ENCODE results near the gene ZNF407. TPM values are rescaled to one million over a fixed set of nuclear protein-coding genes. Genes with fewer than 3 reads are reported as not detected.

The ZNF407 gene
- total RNA-seq, 1 donor from 2014 or later: 18.3 TPM

- Mint-ChIP-seq H3K4me1 (ENCODE audit: low read depth) (peaks cover 3% of the 10 kb centered on the region), H3K9me3 (no peaks in the 10 kb centered on the region), H3K4me3 (ENCODE audit: low read depth) (no peak overlapping the region), H3K27ac (no peak overlapping the region), H3K36me3 (ENCODE audit: low read depth) (peaks cover 2% of the 10 kb centered on the region), H3K27me3 (ENCODE audit: low read depth) (no peaks in the 10 kb centered on the region)
- intact Hi-C loops (cut with micrococcal nuclease): no loop called here
- DNase-seq (ENCODE audit: low spot score): no peak
These were observed 230.5 kb downstream of the ZNF407 start for GRCh38 chr18:74828200-74828599.

- H3K27ac Mint-ChIP-seq: no peak overlapping the region
- no peak overlapping the region for H3K4me3 Mint-ChIP-seq (ENCODE audit: low read depth)
These were observed 234.0 kb downstream of the ZNF407 start for GRCh38 chr18:74831571-74832250.

GRCh38 chr18:74832381-74832780 is 234.7 kb downstream of the ZNF407 start:
- Mint-ChIP-seq H3K27me3 (ENCODE audit: low read depth) (no peaks in the 10 kb centered on the region), H3K4me1 (ENCODE audit: low read depth) (peaks cover 9% of the 10 kb centered on the region), H3K27ac (no peak overlapping the region), H3K4me3 (ENCODE audit: low read depth) (no peak overlapping the region), H3K36me3 (ENCODE audit: low read depth) (no peaks in the 10 kb centered on the region), H3K9me3 (no peaks in the 10 kb centered on the region)
- intact Hi-C loops (cut with micrococcal nuclease): no loop called here
- no peak for DNase-seq (ENCODE audit: low spot score)

More at GRCh38 chr18:74831571-74832250, 234.0 kb downstream of the ZNF407 start:
- intact Hi-C loops (cut with micrococcal nuclease): no loop called here
- Mint-ChIP-seq H3K36me3 (ENCODE audit: low read depth) (no peaks in the 10 kb centered on the region), H3K4me1 (ENCODE audit: low read depth) (peaks cover 9% of the 10 kb centered on the region), H3K9me3 (no peaks in the 10 kb centered on the region), H3K27me3 (ENCODE audit: low read depth) (no peaks in the 10 kb centered on the region)
- no peak for DNase-seq (ENCODE audit: low spot score)

- DNase-seq (ENCODE audit: low spot score): no peak
- Mint-ChIP-seq H3K27ac (no peak overlapping the region), H3K9me3 (no peaks in the 10 kb centered on the region), H3K36me3 (ENCODE audit: low read depth) (no peaks in the 10 kb centered on the region), H3K27me3 (ENCODE audit: low read depth) (no peaks in the 10 kb centered on the region), H3K4me1 (ENCODE audit: low read depth) (peaks cover 13% of the 10 kb centered on the region), H3K4me3 (ENCODE audit: low read depth) (no peak overlapping the region)
- intact Hi-C loops (cut with micrococcal nuclease): no loop called here
These were observed 235.3 kb downstream of the ZNF407 start for GRCh38 chr18:74832999-74833398.

GRCh38 chr18:74834424-74835309 is 237.0 kb downstream of the ZNF407 start:
- H3K9me3 Mint-ChIP-seq: no peaks in the 10 kb centered on the region
- H3K27me3 Mint-ChIP-seq (ENCODE audit: low read depth): no peaks in the 10 kb centered on the region
- H3K4me1 Mint-ChIP-seq (ENCODE audit: low read depth): peaks cover 20% of the 10 kb centered on the region

GRCh38 chr18:74836296-74837139 is 238.8 kb downstream of the ZNF407 start:
- H3K4me1 Mint-ChIP-seq (ENCODE audit: low read depth): peaks cover 34% of the 10 kb centered on the region
- no peak overlapping the region for H3K4me3 Mint-ChIP-seq (ENCODE audit: low read depth)
- no peak for DNase-seq (ENCODE audit: low spot score)
- no peaks in the 10 kb centered on the region for H3K9me3 Mint-ChIP-seq
- H3K27me3 Mint-ChIP-seq (ENCODE audit: low read depth): no peaks in the 10 kb centered on the region
- no peak overlapping the region for H3K27ac Mint-ChIP-seq
- H3K36me3 Mint-ChIP-seq (ENCODE audit: low read depth): peaks cover 5% of the 10 kb centered on the region
- intact Hi-C loops (cut with micrococcal nuclease): no loop called here

More at GRCh38 chr18:74834424-74835309, 237.0 kb downstream of the ZNF407 start:
- no peaks in the 10 kb centered on the region for H3K36me3 Mint-ChIP-seq (ENCODE audit: low read depth)
- H3K27ac Mint-ChIP-seq: no peak overlapping the region
- DNase-seq (ENCODE audit: low spot score): no peak
- intact Hi-C loops (cut with micrococcal nuclease): no loop called here
- no peak overlapping the region for H3K4me3 Mint-ChIP-seq (ENCODE audit: low read depth)

- Mint-ChIP-seq H3K9me3 (no peaks in the 10 kb centered on the region), H3K4me3 (ENCODE audit: low read depth) (no peak overlapping the region), H3K36me3 (ENCODE audit: low read depth) (peaks cover 5% of the 10 kb centered on the region), H3K27me3 (ENCODE audit: low read depth) (no peaks in the 10 kb centered on the region), H3K4me1 (ENCODE audit: low read depth) (peaks cover 29% of the 10 kb centered on the region), H3K27ac (peak overlapping the region; percentile 46)
- intact Hi-C loops (cut with micrococcal nuclease): no loop called here
- no peak for DNase-seq (ENCODE audit: low spot score)
These were observed 243.0 kb downstream of the ZNF407 start for GRCh38 chr18:74840492-74841167.

- H3K4me1 Mint-ChIP-seq (ENCODE audit: low read depth): peaks cover 29% of the 10 kb centered on the region
- H3K27me3 Mint-ChIP-seq (ENCODE audit: low read depth): no peaks in the 10 kb centered on the region
- H3K9me3 Mint-ChIP-seq: no peaks in the 10 kb centered on the region
- H3K27ac Mint-ChIP-seq: no peak overlapping the region
- DNase-seq (ENCODE audit: low spot score): no peak
- no peak overlapping the region for H3K4me3 Mint-ChIP-seq (ENCODE audit: low read depth)
- intact Hi-C loops (cut with micrococcal nuclease): no loop called here
- peaks cover 5% of the 10 kb centered on the region for H3K36me3 Mint-ChIP-seq (ENCODE audit: low read depth)
These were observed 243.6 kb downstream of the ZNF407 start for GRCh38 chr18:74841248-74841647.

GRCh38 chr18:74849301-74849700 is 251.6 kb downstream of the ZNF407 start:
- Mint-ChIP-seq H3K4me1 (ENCODE audit: low read depth) (no peaks in the 10 kb centered on the region), H3K9me3 (no peaks in the 10 kb centered on the region), H3K4me3 (ENCODE audit: low read depth) (no peak overlapping the region), H3K36me3 (ENCODE audit: low read depth) (no peaks in the 10 kb centered on the region), H3K27ac (no peak overlapping the region), H3K27me3 (ENCODE audit: low read depth) (no peaks in the 10 kb centered on the region)
- intact Hi-C loops (cut with micrococcal nuclease): no loop called here
- DNase-seq (ENCODE audit: low spot score): no peak

GRCh38 chr18:74856434-74856833 is 258.8 kb downstream of the ZNF407 start:
- Mint-ChIP-seq H3K9me3 (no peaks in the 10 kb centered on the region), H3K27ac (no peak overlapping the region), H3K36me3 (ENCODE audit: low read depth) (no peaks in the 10 kb centered on the region), H3K4me1 (ENCODE audit: low read depth) (no peaks in the 10 kb centered on the region), H3K27me3 (ENCODE audit: low read depth) (no peaks in the 10 kb centered on the region), H3K4me3 (ENCODE audit: low read depth) (no peak overlapping the region)
- DNase-seq (ENCODE audit: low spot score): no peak
- intact Hi-C loops (cut with micrococcal nuclease): no loop called here

GRCh38 chr18:74856928-74857327 is 259.3 kb downstream of the ZNF407 start:
- no peaks in the 10 kb centered on the region for H3K36me3 Mint-ChIP-seq (ENCODE audit: low read depth)
- no peaks in the 10 kb centered on the region for H3K27me3 Mint-ChIP-seq (ENCODE audit: low read depth)
- DNase-seq (ENCODE audit: low spot score): no peak
- no peaks in the 10 kb centered on the region for H3K4me1 Mint-ChIP-seq (ENCODE audit: low read depth)
- no peak overlapping the region for H3K27ac Mint-ChIP-seq
- no peaks in the 10 kb centered on the region for H3K9me3 Mint-ChIP-seq
- intact Hi-C loops (cut with micrococcal nuclease): no loop called here
- H3K4me3 Mint-ChIP-seq (ENCODE audit: low read depth): no peak overlapping the region

- Mint-ChIP-seq H3K4me1 (ENCODE audit: low read depth) (no peaks in the 10 kb centered on the region), H3K36me3 (ENCODE audit: low read depth) (no peaks in the 10 kb centered on the region)
- DNase-seq (ENCODE audit: low spot score): no peak
These were observed 260.2 kb downstream of the ZNF407 start for GRCh38 chr18:74857901-74858300.

More at GRCh38 chr18:74857901-74858300, 260.2 kb downstream of the ZNF407 start:
- Mint-ChIP-seq H3K9me3 (no peaks in the 10 kb centered on the region), H3K4me3 (ENCODE audit: low read depth) (no peak overlapping the region), H3K27me3 (ENCODE audit: low read depth) (no peaks in the 10 kb centered on the region), H3K27ac (no peak overlapping the region)
- intact Hi-C loops (cut with micrococcal nuclease): no loop called here

All from activated T-helper 2 cell treated with anti-CD3 and anti-CD28 coated beads, Interferon-gamma antibody, Interleukin-2, Interleukin-4, amounts not matched to agents 10 μg/mL and 5 μg/mL and 100 μg/mL, durations not matched to agents 14 hours and 24 hours and 36 hours (primary cell).